Urinary bladder (tissue), 4 donors: ENCODE measurements around the gene SHLD2. TPM values are rescaled to one million over a fixed set of nuclear protein-coding genes. Genes with fewer than 3 reads are reported as not detected.
"Not testable (repeated sequence)": the region's sequence is repeated elsewhere in the genome, so short reads cannot be mapped to it uniquely, and the experiment has no call there.

Experiments used
- DNase-seq: peaks from one replicate; pipeline ENCODE4 v3.0.0-alpha.2; 2015; ENCODE audit errors: extremely low spot score
- H3K27ac ChIP-seq: one replicate; pipeline ENCODE4 v1.5.1; 2013; ENCODE audit warnings: low read depth, mild to moderate bottlenecking, moderate library complexity
- H3K36me3 ChIP-seq: one replicate; pipeline ENCODE4 v1.6.1; 2013; ENCODE audit warnings: mild to moderate bottlenecking, moderate library complexity; ENCODE audit not compliant: insufficient read depth
- H3K4me1 ChIP-seq: one replicate; pipeline ENCODE4 v1.6.1; 2013; ENCODE audit warnings: mild to moderate bottlenecking, moderate library complexity; ENCODE audit not compliant: insufficient read depth
- H3K4me3 ChIP-seq: one replicate; pipeline ENCODE4 v1.5.1; 2013; ENCODE audit warnings: low read depth, low read length
- WGBS: extraction: QIAGEN DNeasy Blood & Tissue Kit; methylation state at CpG from one replicate; pipeline ENCODE4 v1.1.7; 2013; 5-methylcytosine and 5-hydroxymethylcytosine counted together
- polyA plus RNA-seq: library from polyadenylated mRNA; stranded (reverse); fragments of 200-250 nt; gene quantifications from one replicate; pipeline ENCODE4 v1.2.3, GENCODE V29; 2013
- total RNA-seq: library from RNA; depleted of rRNA; stranded (reverse); fragments of >200 nt; gene quantifications from one replicate; pipeline ENCODE4 v1.2.3, GENCODE V29; 2014
- donor health status: healthy with polysubstance abuse.
- donor health status: healthy.

The SHLD2 gene
- total and polyA plus RNA-seq, 2 donors, result 15.0 to 68.2 TPM

GRCh38 chr10:87134440-87134839 is 39.4 kb downstream of the SHLD2 start:
- not testable (repeated sequence) for DNase-seq
- 97% methylated on average over 2 of the region's 2 CpGs for WGBS

GRCh38 chr10:87137478-87137877 is 42.5 kb downstream of the SHLD2 start:
- not testable (repeated sequence) for DNase-seq, H3K27ac ChIP-seq, H3K4me3 ChIP-seq, H3K36me3 ChIP-seq, H3K4me1 ChIP-seq

More at GRCh38 chr10:87134440-87134839, 39.4 kb downstream of the SHLD2 start:
- not testable (repeated sequence) for H3K36me3 ChIP-seq, H3K4me1 ChIP-seq, H3K27ac ChIP-seq, H3K4me3 ChIP-seq

- not testable (repeated sequence) for H3K4me3 ChIP-seq, DNase-seq, H3K27ac ChIP-seq, H3K4me1 ChIP-seq, H3K36me3 ChIP-seq
- 49% methylated on average over 5 of the region's 5 CpGs for WGBS
These were observed 47.5 kb downstream of the SHLD2 start for GRCh38 chr10:87142230-87143108.

GRCh38 chr10:87143109-87143418 is 48.1 kb downstream of the SHLD2 start:
- not testable (repeated sequence) for H3K27ac ChIP-seq, H3K4me3 ChIP-seq, DNase-seq, H3K4me1 ChIP-seq, H3K36me3 ChIP-seq
- WGBS, result 93% methylated on average over 6 of the region's 6 CpGs

GRCh38 chr10:87145598-87145997 is 50.6 kb downstream of the SHLD2 start:
- not testable (repeated sequence) for H3K27ac ChIP-seq, H3K4me3 ChIP-seq, DNase-seq, H3K4me1 ChIP-seq, H3K36me3 ChIP-seq
- 89% methylated on average over 3 of the region's 3 CpGs for WGBS

- DNase-seq, H3K36me3 ChIP-seq, H3K27ac ChIP-seq, H3K4me3 ChIP-seq, H3K4me1 ChIP-seq: not testable (repeated sequence)
- 85% methylated on average over 8 of the region's 9 CpGs for WGBS
These were observed 54.1 kb downstream of the SHLD2 start for GRCh38 chr10:87149020-87149609.

GRCh38 chr10:87151516-87151915 is 56.5 kb downstream of the SHLD2 start:
- not testable (repeated sequence) for H3K4me1 ChIP-seq, H3K36me3 ChIP-seq, DNase-seq, H3K4me3 ChIP-seq, H3K27ac ChIP-seq
- WGBS, result 94% methylated on average over 3 of the region's 3 CpGs

- 95% methylated on average over 4 of the region's 4 CpGs for WGBS
- DNase-seq, H3K27ac ChIP-seq, H3K4me1 ChIP-seq, H3K4me3 ChIP-seq, H3K36me3 ChIP-seq: not testable (repeated sequence)
These were observed 61.8 kb downstream of the SHLD2 start for GRCh38 chr10:87156841-87157240.

- DNase-seq, H3K4me1 ChIP-seq, H3K27ac ChIP-seq, H3K36me3 ChIP-seq, H3K4me3 ChIP-seq: not testable (repeated sequence)
- WGBS, result 76% methylated on average over 3 of the region's 3 CpGs
These were observed 62.8 kb downstream of the SHLD2 start for GRCh38 chr10:87157821-87158220.

- 95% methylated on average over 3 of the region's 3 CpGs for WGBS
- H3K27ac ChIP-seq, DNase-seq, H3K4me1 ChIP-seq, H3K36me3 ChIP-seq, H3K4me3 ChIP-seq: not testable (repeated sequence)
These were observed 67.8 kb downstream of the SHLD2 start for GRCh38 chr10:87162703-87163293.

- H3K36me3 ChIP-seq, DNase-seq, H3K4me3 ChIP-seq, H3K4me1 ChIP-seq, H3K27ac ChIP-seq: not testable (repeated sequence)
- 98% methylated on average over 1 of the region's 2 CpGs for WGBS
These were observed 68.4 kb downstream of the SHLD2 start for GRCh38 chr10:87163414-87163813.

- not testable (repeated sequence) for H3K27ac ChIP-seq, H3K4me3 ChIP-seq, H3K36me3 ChIP-seq, H3K4me1 ChIP-seq, DNase-seq
- WGBS, result 65% methylated on average over 4 of the region's 4 CpGs
These were observed 74.9 kb downstream of the SHLD2 start for GRCh38 chr10:87169857-87170256.

GRCh38 chr10:87170705-87171104 is 75.7 kb downstream of the SHLD2 start:
- H3K4me3 ChIP-seq, H3K27ac ChIP-seq, H3K4me1 ChIP-seq, H3K36me3 ChIP-seq, DNase-seq: not testable (repeated sequence)
- 90% methylated on average over 1 of the region's 4 CpGs for WGBS

- WGBS, result 47% methylated on average over 1 of the region's 1 CpG
- DNase-seq, H3K36me3 ChIP-seq, H3K27ac ChIP-seq, H3K4me3 ChIP-seq, H3K4me1 ChIP-seq: not testable (repeated sequence)
These were observed 76.7 kb downstream of the SHLD2 start for GRCh38 chr10:87171670-87172069.
